KMS-11 (cell line): ENCODE data around the gene P2RY2.

Experiments
- H2AFZ ChIP-seq: fragments of 200-600 bp; sonication (generic); 2 replicates; pipeline ENCODE4 v1.6.1; 2016; ENCODE audit warnings: antibody characterized with exemption, mixed run types, low read depth
- H3K27ac ChIP-seq: fragments of 200-600 bp; sonication (generic); 2 replicates; pipeline ENCODE4 v1.6.1; 2016; ENCODE audit warnings: mild to moderate bottlenecking, mixed run types
- H3K27me3 ChIP-seq: fragments of 200-600 bp; sonication (generic); 2 replicates; pipeline ENCODE4 v1.6.1; 2017; ENCODE audit warnings: mild to moderate bottlenecking, low read depth, mixed run types, moderate library complexity; ENCODE audit not compliant: insufficient read depth
- H3K36me3 ChIP-seq: fragments of 200-600 bp; sonication (generic); 2 replicates; pipeline ENCODE4 v1.6.1; 2017; ENCODE audit warnings: mild to moderate bottlenecking, mixed run types; ENCODE audit not compliant: insufficient read depth
- H3K4me1 ChIP-seq: fragments of 200-600 bp; sonication (generic); 2 replicates; pipeline ENCODE4 v1.6.1; 2016; ENCODE audit warnings: mild to moderate bottlenecking, low read depth, mixed run types; ENCODE audit not compliant: poor library complexity, severe bottlenecking
- H3K4me2 ChIP-seq: fragments of 200-600 bp; sonication (generic); 2 replicates; pipeline ENCODE4 v1.7.0; 2016; ENCODE audit warnings: mild to moderate bottlenecking, mixed run types
- H3K4me3 ChIP-seq: fragments of 200-600 bp; sonication (generic); IDR thresholded peaks from 2 replicates; pipeline ENCODE4 v1.6.1; 2017; ENCODE audit warnings: low read depth, low read length, mixed read lengths; ENCODE audit not compliant: insufficient read depth
- H3K79me2 ChIP-seq: fragments of 200-600 bp; sonication (generic); 2 replicates; pipeline ENCODE4 v1.6.1; 2016; ENCODE audit warnings: low read depth, mixed run types; ENCODE audit not compliant: insufficient read depth
- H3K9ac ChIP-seq: fragments of 200-600 bp; sonication (generic); 2 replicates; pipeline ENCODE4 v1.6.1; 2016; ENCODE audit warnings: mild to moderate bottlenecking, mixed run types
- H4K20me1 ChIP-seq: fragments of 200-600 bp; sonication (generic); 2 replicates; pipeline ENCODE4 v1.6.1; 2016; ENCODE audit warnings: mild to moderate bottlenecking, mixed run types; ENCODE audit not compliant: insufficient read depth
- TF ChIP-seq, protein P1 (sequence below): fragments of 200-600 bp; sonication (generic); conservative IDR thresholded peaks from 2 replicates; pipeline ENCODE4 v1.6.1; 2017; ENCODE audit warnings: low read depth, mild to moderate bottlenecking, antibody characterized with exemption, low read length, moderate library complexity, mixed read lengths

P2RY2 gene

DNA sequence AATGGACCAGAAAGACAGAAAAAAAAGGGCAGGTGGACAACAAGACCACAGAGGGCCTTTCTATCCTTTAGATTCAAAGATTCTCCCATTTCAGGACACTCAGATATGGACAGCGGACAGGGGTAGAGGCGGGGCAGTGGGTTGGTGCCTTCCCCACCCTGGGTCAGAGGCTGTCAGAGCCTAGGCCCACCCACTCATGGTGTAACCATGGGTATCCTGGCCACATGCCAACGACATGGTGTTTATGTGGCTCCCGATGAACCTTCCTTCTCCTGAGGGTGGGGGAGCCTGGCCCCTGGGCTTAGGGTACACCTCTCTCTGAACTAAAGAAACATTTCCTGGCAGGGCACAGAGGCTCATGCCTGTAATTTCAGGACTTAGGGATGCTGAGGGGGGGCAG lies 14.3 kb upstream of the P2RY2 start:
- Histone ChIP-seq H3K4me1 (no peaks in the 10 kb centered on the region), H3K36me3 (no peaks in the 10 kb centered on the region), H3K27ac (no peak overlapping the region), H4K20me1 (no peaks in the 10 kb centered on the region), H3K9ac (no peak overlapping the region), H2AFZ (no peak overlapping the region), H3K4me2 (no peak overlapping the region), H3K4me3 (no peak overlapping the region), H3K79me2 (no peaks in the 10 kb centered on the region), H3K27me3 (no peaks in the 10 kb centered on the region)
- TF ChIP-seq, protein P1, sequence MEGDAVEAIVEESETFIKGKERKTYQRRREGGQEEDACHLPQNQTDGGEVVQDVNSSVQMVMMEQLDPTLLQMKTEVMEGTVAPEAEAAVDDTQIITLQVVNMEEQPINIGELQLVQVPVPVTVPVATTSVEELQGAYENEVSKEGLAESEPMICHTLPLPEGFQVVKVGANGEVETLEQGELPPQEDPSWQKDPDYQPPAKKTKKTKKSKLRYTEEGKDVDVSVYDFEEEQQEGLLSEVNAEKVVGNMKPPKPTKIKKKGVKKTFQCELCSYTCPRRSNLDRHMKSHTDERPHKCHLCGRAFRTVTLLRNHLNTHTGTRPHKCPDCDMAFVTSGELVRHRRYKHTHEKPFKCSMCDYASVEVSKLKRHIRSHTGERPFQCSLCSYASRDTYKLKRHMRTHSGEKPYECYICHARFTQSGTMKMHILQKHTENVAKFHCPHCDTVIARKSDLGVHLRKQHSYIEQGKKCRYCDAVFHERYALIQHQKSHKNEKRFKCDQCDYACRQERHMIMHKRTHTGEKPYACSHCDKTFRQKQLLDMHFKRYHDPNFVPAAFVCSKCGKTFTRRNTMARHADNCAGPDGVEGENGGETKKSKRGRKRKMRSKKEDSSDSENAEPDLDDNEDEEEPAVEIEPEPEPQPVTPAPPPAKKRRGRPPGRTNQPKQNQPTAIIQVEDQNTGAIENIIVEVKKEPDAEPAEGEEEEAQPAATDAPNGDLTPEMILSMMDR: no peak

- H3K27ac ChIP-seq: no peak overlapping the region
- H3K79me2 ChIP-seq: no peaks in the 10 kb centered on the region
- no peaks in the 10 kb centered on the region for H3K27me3 ChIP-seq
- H3K4me1 ChIP-seq: no peaks in the 10 kb centered on the region
- no peak overlapping the region for H3K4me2 ChIP-seq
- no peaks in the 10 kb centered on the region for H3K36me3 ChIP-seq
- H3K4me3 ChIP-seq: no peak overlapping the region
- TF ChIP-seq, protein P1: no peak
- H3K9ac ChIP-seq: no peak overlapping the region
- no peaks in the 10 kb centered on the region for H4K20me1 ChIP-seq
- H2AFZ ChIP-seq: no peak overlapping the region
Measured at GRCh38 chr11:73204711-73205121, 13.4 kb upstream of the P2RY2 start.

GRCh38 chr11:73205661-73206343 lies 12.3 kb upstream of the P2RY2 start:
- no peaks in the 10 kb centered on the region for H3K79me2 ChIP-seq
- no peak overlapping the region for H3K9ac ChIP-seq
- no peak overlapping the region for H3K4me3 ChIP-seq
- H3K4me1 ChIP-seq: no peaks in the 10 kb centered on the region
- H3K4me2 ChIP-seq: no peak overlapping the region
- no peak overlapping the region for H2AFZ ChIP-seq
- no peaks in the 10 kb centered on the region for H3K36me3 ChIP-seq
- no peaks in the 10 kb centered on the region for H4K20me1 ChIP-seq
- no peaks in the 10 kb centered on the region for H3K27me3 ChIP-seq
- H3K27ac ChIP-seq: no peak overlapping the region
- TF ChIP-seq, protein P1: no peak

- H3K27ac ChIP-seq: no peak overlapping the region
- no peak overlapping the region for H2AFZ ChIP-seq
- no peak overlapping the region for H3K9ac ChIP-seq
- no peak overlapping the region for H3K4me2 ChIP-seq
- TF ChIP-seq, protein P1: no peak
- no peaks in the 10 kb centered on the region for H3K4me1 ChIP-seq
- no peaks in the 10 kb centered on the region for H3K79me2 ChIP-seq
- H3K4me3 ChIP-seq: no peak overlapping the region
- no peaks in the 10 kb centered on the region for H4K20me1 ChIP-seq
- H3K27me3 ChIP-seq: no peaks in the 10 kb centered on the region
- no peaks in the 10 kb centered on the region for H3K36me3 ChIP-seq
Measured at GRCh38 chr11:73206801-73207200, 11.3 kb upstream of the P2RY2 start.
